Vagina (tissue), 2 donors: Measurements from ENCODE around the gene ARMH3.

Experiments
- CTCF ChIP-seq, 3 experiments: fragments of 450-650 bp in 2 of 3; fragments of 200-600 bp in 1 of 3; sonication (generic) in 1 of 3; IDR thresholded peaks; one replicate each; pipeline ENCODE4 v1.5.1; 2017 to 2019; ENCODE audit warnings: antibody characterized with exemption in 3 of 3, mild to moderate bottlenecking in 2 of 3, moderate library complexity in 2 of 3
- POLR2A ChIP-seq, 2 donors: fragments of 450-650 bp; IDR thresholded peaks; one replicate each; pipeline ENCODE4 v1.6.1; 2017; ENCODE audit warnings: antibody characterized with exemption in 2 of 2, mild to moderate bottlenecking in 2 of 2, moderate library complexity in 2 of 2

DNA sequence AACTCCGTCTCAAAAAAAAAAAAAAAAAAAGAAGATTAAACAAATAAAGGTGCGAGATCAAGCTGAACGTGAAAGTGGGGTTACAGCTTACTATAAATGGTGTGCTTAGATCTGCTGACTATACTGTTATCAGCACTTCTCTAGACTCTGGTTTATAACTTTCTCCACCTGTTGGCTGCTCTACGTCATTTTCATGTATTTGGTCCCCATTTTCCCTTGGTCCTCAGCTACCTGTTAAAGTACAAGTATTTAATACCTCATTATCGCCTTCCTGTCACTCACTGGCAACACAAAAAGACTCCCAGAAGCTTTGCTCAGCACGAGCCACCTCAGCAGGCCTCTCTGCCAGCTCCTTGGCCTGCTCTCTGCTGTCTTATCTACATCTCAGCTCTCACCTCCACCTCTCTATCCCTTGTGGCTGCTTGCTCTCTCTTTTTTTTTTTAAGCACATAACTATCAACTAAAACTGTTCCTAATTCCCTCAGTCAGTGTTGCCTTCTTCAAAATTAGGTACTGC is 95.0 kb downstream of the ARMH3 start:
- TF ChIP-seq POLR2A (IDR thresholded peaks at IDR 0.05) (no peak), CTCF (IDR thresholded peaks at IDR 0.05) (no peak)
